Measurements from ENCODE around the gene PCDH9.

Gene PCDH9

GRCh38 chr13:66811455-66811854 is 418.7 kb downstream of the PCDH9 start:
- ATAC-seq (ENCODE audit: low read depth) = no peak

GRCh38 chr13:66809485-66809884 is 420.7 kb downstream of the PCDH9 start:
- H3K27me3 ChIP-seq (ENCODE audit: insufficient read depth, poor library complexity, severe bottlenecking) = no peaks in the 10 kb centered on the region
- no peaks in the 10 kb centered on the region for H3K36me3 ChIP-seq (ENCODE audit: low read depth)
- H3K4me1 ChIP-seq (ENCODE audit: insufficient read depth, poor library complexity, severe bottlenecking) = no peaks in the 10 kb centered on the region
- no peak for ATAC-seq (ENCODE audit: low read depth)
- no peaks in the 10 kb centered on the region for H3K9me3 ChIP-seq (ENCODE audit: severe bottlenecking)
- TF ChIP-seq, protein P1, sequence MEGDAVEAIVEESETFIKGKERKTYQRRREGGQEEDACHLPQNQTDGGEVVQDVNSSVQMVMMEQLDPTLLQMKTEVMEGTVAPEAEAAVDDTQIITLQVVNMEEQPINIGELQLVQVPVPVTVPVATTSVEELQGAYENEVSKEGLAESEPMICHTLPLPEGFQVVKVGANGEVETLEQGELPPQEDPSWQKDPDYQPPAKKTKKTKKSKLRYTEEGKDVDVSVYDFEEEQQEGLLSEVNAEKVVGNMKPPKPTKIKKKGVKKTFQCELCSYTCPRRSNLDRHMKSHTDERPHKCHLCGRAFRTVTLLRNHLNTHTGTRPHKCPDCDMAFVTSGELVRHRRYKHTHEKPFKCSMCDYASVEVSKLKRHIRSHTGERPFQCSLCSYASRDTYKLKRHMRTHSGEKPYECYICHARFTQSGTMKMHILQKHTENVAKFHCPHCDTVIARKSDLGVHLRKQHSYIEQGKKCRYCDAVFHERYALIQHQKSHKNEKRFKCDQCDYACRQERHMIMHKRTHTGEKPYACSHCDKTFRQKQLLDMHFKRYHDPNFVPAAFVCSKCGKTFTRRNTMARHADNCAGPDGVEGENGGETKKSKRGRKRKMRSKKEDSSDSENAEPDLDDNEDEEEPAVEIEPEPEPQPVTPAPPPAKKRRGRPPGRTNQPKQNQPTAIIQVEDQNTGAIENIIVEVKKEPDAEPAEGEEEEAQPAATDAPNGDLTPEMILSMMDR (IDR thresholded peaks at IDR 0.05; ENCODE audit: poor library complexity, severe bottlenecking) = no peak
- H3K4me3 ChIP-seq (ENCODE audit: severe bottlenecking) = no peak overlapping the region
- DNase-seq (ENCODE audit: low spot score) = no peak
- H3K27ac ChIP-seq (ENCODE audit: poor library complexity, severe bottlenecking) = no peak overlapping the region

More at GRCh38 chr13:66811455-66811854, 418.7 kb downstream of the PCDH9 start:
- Histone ChIP-seq H3K4me3 (ENCODE audit: severe bottlenecking) (no peak overlapping the region), H3K27ac (ENCODE audit: poor library complexity, severe bottlenecking) (no peak overlapping the region), H3K4me1 (ENCODE audit: insufficient read depth, poor library complexity, severe bottlenecking) (no peaks in the 10 kb centered on the region), H3K9me3 (ENCODE audit: severe bottlenecking) (no peaks in the 10 kb centered on the region), H3K36me3 (ENCODE audit: low read depth) (no peaks in the 10 kb centered on the region), H3K27me3 (ENCODE audit: insufficient read depth, poor library complexity, severe bottlenecking) (no peaks in the 10 kb centered on the region)
- TF ChIP-seq, protein P1 (IDR thresholded peaks at IDR 0.05; ENCODE audit: poor library complexity, severe bottlenecking) = no peak
- no peak for DNase-seq (ENCODE audit: low spot score)

DNA sequence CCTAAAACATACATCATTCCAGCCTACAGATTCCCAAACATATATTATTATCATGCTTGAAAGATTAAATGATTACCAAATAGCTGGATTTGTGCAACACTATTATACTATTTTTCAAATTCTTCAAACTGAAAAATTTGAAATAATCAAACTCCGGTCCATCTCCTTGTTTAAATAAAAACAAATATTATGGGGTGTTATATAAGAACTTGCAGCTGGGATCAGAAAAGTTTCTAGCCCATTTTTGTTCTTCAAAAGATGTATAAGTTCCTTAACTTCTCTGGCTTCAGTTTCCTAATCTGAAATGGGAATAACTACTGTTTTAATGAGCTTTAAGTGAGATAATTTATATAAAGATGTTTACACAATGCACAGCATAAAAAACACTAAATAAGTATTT is 422.9 kb downstream of the PCDH9 start:
- H3K4me3 ChIP-seq (ENCODE audit: severe bottlenecking) = no peak overlapping the region
- no peaks in the 10 kb centered on the region for H3K9me3 ChIP-seq (ENCODE audit: severe bottlenecking)
- no peaks in the 10 kb centered on the region for H3K4me1 ChIP-seq (ENCODE audit: insufficient read depth, poor library complexity, severe bottlenecking)
- no peak for DNase-seq (ENCODE audit: low spot score)
- TF ChIP-seq, protein P1 (IDR thresholded peaks at IDR 0.05; ENCODE audit: poor library complexity, severe bottlenecking) = no peak
- ATAC-seq (ENCODE audit: low read depth) = no peak
- no peaks in the 10 kb centered on the region for H3K27me3 ChIP-seq (ENCODE audit: insufficient read depth, poor library complexity, severe bottlenecking)
- H3K27ac ChIP-seq (ENCODE audit: poor library complexity, severe bottlenecking) = no peak overlapping the region
- no peaks in the 10 kb centered on the region for H3K36me3 ChIP-seq (ENCODE audit: low read depth)

- no peaks in the 10 kb centered on the region for H3K27me3 ChIP-seq (ENCODE audit: insufficient read depth, poor library complexity, severe bottlenecking)
- ATAC-seq (ENCODE audit: low read depth) (no peak), DNase-seq (ENCODE audit: low spot score) (no peak)
- no peaks in the 10 kb centered on the region for H3K9me3 ChIP-seq (ENCODE audit: severe bottlenecking)
- no peaks in the 10 kb centered on the region for H3K4me1 ChIP-seq (ENCODE audit: insufficient read depth, poor library complexity, severe bottlenecking)
- TF ChIP-seq, protein P1 (IDR thresholded peaks at IDR 0.05; ENCODE audit: poor library complexity, severe bottlenecking) = no peak
- H3K27ac ChIP-seq (ENCODE audit: poor library complexity, severe bottlenecking) = no peak overlapping the region
- no peaks in the 10 kb centered on the region for H3K36me3 ChIP-seq (ENCODE audit: low read depth)
- H3K4me3 ChIP-seq (ENCODE audit: severe bottlenecking) = no peak overlapping the region
These were observed 424.5 kb downstream of the PCDH9 start for GRCh38 chr13:66805657-66806056.

- Histone ChIP-seq H3K4me1 (ENCODE audit: insufficient read depth, poor library complexity, severe bottlenecking) (no peaks in the 10 kb centered on the region), H3K27me3 (ENCODE audit: insufficient read depth, poor library complexity, severe bottlenecking) (no peaks in the 10 kb centered on the region), H3K27ac (ENCODE audit: poor library complexity, severe bottlenecking) (no peak overlapping the region), H3K36me3 (ENCODE audit: low read depth) (no peaks in the 10 kb centered on the region), H3K4me3 (ENCODE audit: severe bottlenecking) (no peak overlapping the region), H3K9me3 (ENCODE audit: severe bottlenecking) (no peaks in the 10 kb centered on the region)
- ATAC-seq (ENCODE audit: low read depth) = no peak
- DNase-seq (ENCODE audit: low spot score) = no peak
- TF ChIP-seq, protein P1 (IDR thresholded peaks at IDR 0.05; ENCODE audit: poor library complexity, severe bottlenecking) = no peak
These were observed 426.2 kb downstream of the PCDH9 start for GRCh38 chr13:66803808-66804456.
